Spleen (tissue), 11 donors: ENCODE results near the gene CEP95. TPM values are rescaled to one million over a fixed set of nuclear protein-coding genes. Genes with fewer than 3 reads are reported as not detected.

Experiments
- DNase-seq: peaks from one replicate; pipeline ENCODE4 v3.0.0-alpha.2; 2020
- H3K27ac ChIP-seq, 8 donors: fragments of 200-600 bp; sonication (generic) in 7 of 8; 1 replicate in 4 of 8; 2 replicates in 4 of 8; pipeline versions ENCODE4 v1.5.0 to v1.8.0; 2016 to 2021; ENCODE audit warnings: inconsistent platforms in 4 of 8, mild to moderate bottlenecking in 4 of 8, moderate library complexity in 1 of 8
- H3K27me3 ChIP-seq, 7 donors: fragments of 200-600 bp; sonication (generic) in 6 of 7; replicated peaks in 1 of 7; 1 replicate in 4 of 7; 2 replicates in 3 of 7; pipeline versions ENCODE4 v1.5.0 to v1.8.0; 2016 to 2021; ENCODE audit warnings: inconsistent platforms in 3 of 7, mild to moderate bottlenecking in 1 of 7
- H3K36me3 ChIP-seq, 6 donors: fragments of 200-600 bp; sonication (generic) in 5 of 6; 1 replicate in 4 of 6; 2 replicates in 2 of 6; pipeline versions ENCODE4 v1.5.0 to v1.8.0; 2016 to 2021; ENCODE audit warnings: inconsistent platforms in 2 of 6
- H3K4me1 ChIP-seq, 6 donors: fragments of 200-600 bp; sonication (generic) in 5 of 6; 1 replicate in 3 of 6; 2 replicates in 3 of 6; pipeline versions ENCODE4 v1.5.0 to v1.8.0; 2016 to 2021; ENCODE audit warnings: inconsistent platforms in 3 of 6
- H3K4me3 ChIP-seq, 8 donors: fragments of 200-600 bp; sonication (generic) in 7 of 8; 1 replicate in 4 of 8; 2 replicates in 4 of 8; pipeline versions ENCODE4 v1.5.0 to v1.8.0; 2016 to 2021; ENCODE audit warnings: inconsistent platforms in 4 of 8, mild to moderate bottlenecking in 4 of 8, moderate library complexity in 2 of 8
- H3K9me3 ChIP-seq, 8 donors: fragments of 200-600 bp; sonication (generic) in 7 of 8; 1 replicate in 4 of 8; 2 replicates in 4 of 8; pipeline versions ENCODE4 v1.5.0 to v1.8.0; 2016 to 2021; ENCODE audit warnings: inconsistent platforms in 4 of 8
- POLR2A ChIP-seq, 3 donors: fragments of 450-650 bp; IDR thresholded peaks; one replicate each; pipeline ENCODE4 v1.5.1; 2017; ENCODE audit warnings: antibody characterized with exemption in 3 of 3, mild to moderate bottlenecking in 1 of 3
- POLR2AphosphoS5 ChIP-seq, 3 donors: sonication (generic); formaldehyde crosslinking; IDR thresholded peaks; one replicate each; pipeline ENCODE4 v1.5.1; 2017; ENCODE audit warnings: antibody characterized with exemption in 3 of 3
- WGBS, 5 donors: extraction: QIAGEN DNeasy Blood & Tissue Kit in 3 of 5; methylation state at CpG; one replicate each; pipeline versions ENCODE4 v1.1.5 to v1.1.7; 2013 to 2018; 5-methylcytosine and 5-hydroxymethylcytosine counted together
- intact Hi-C: fragments of 100-400 bp; cut with DNase I; formaldehyde crosslinking; loops from one replicate; pipeline ENCODE4 v1.15.0; 2023; ENCODE audit warnings: low total_unique reads
- polyA plus RNA-seq, 3 donors: library from polyadenylated mRNA; stranded (reverse); fragments of 200-250 nt; gene quantifications; one replicate each; pipeline ENCODE4 v1.2.1, GENCODE V29; 2013
- total RNA-seq, 7 donors: library from RNA; depleted of rRNA in 3 of 7; stranded (reverse); fragments of >200 nt in 3 of 7; fragmentation: NEBNext Ultra II Directional in 4 of 7; extraction: Animal tissue kit (Norgen Biotek cat#: 25700) in 4 of 7; gene quantifications; one replicate each; pipeline versions ENCODE4 v1.1.0 to v1.2.1, GENCODE V29; 2016 to 2021
- TF ChIP-seq, protein P1 (sequence below), 11 experiments: fragments of 200-600 bp in 7 of 11; fragments of 450-650 bp in 4 of 11; sonication (generic) in 4 of 11; IDR thresholded peaks in 8 of 11; conservative IDR thresholded peaks in 3 of 11; 1 replicate in 7 of 11; 2 replicates in 4 of 11; pipeline versions ENCODE4 v1.4.0 to v1.8.0; 2016 to 2021; ENCODE audit warnings: antibody characterized with exemption in 11 of 11, inconsistent platforms in 4 of 11, mild to moderate bottlenecking in 1 of 11
- donor health status: healthy with polysubstance abuse.
- donor health status: DM: no; HTN: no; CAD: no; lungs with moderate emphysema.
- donor health status: DM: no; HTN: no; CAD: no.
- donor health status: Bipolar disorder and iron deficiency.
- donor health status: healthy.
- donor health status: DM: no; HTN: no; CAD: no.
- donor health status: DM: yes; HTN: yes; CAD: no.

CEP95 gene
- total and polyA plus RNA-seq, 10 donors: 33.5 to 83.9 (median 53.5) TPM

- DNase-seq: no peak
- H3K36me3 ChIP-seq: peaks cover 4 to 100% (median 98%) of the 10 kb centered on the region in 6 donors
- no peaks in the 10 kb centered on the region for H3K9me3 ChIP-seq
- peaks cover 0 to 8% (median 2%) of the 10 kb centered on the region in 6 donors for H3K4me1 ChIP-seq
- no peaks in the 10 kb centered on the region for H3K27me3 ChIP-seq
- TF ChIP-seq, protein P1, sequence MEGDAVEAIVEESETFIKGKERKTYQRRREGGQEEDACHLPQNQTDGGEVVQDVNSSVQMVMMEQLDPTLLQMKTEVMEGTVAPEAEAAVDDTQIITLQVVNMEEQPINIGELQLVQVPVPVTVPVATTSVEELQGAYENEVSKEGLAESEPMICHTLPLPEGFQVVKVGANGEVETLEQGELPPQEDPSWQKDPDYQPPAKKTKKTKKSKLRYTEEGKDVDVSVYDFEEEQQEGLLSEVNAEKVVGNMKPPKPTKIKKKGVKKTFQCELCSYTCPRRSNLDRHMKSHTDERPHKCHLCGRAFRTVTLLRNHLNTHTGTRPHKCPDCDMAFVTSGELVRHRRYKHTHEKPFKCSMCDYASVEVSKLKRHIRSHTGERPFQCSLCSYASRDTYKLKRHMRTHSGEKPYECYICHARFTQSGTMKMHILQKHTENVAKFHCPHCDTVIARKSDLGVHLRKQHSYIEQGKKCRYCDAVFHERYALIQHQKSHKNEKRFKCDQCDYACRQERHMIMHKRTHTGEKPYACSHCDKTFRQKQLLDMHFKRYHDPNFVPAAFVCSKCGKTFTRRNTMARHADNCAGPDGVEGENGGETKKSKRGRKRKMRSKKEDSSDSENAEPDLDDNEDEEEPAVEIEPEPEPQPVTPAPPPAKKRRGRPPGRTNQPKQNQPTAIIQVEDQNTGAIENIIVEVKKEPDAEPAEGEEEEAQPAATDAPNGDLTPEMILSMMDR (IDR thresholded peaks at IDR 0.05 in 8 of 11, conservative IDR thresholded peaks at IDR 0.05 in 3 of 11): no peak
- no peak for TF ChIP-seq POLR2A (IDR thresholded peaks at IDR 0.05)
- TF ChIP-seq POLR2AphosphoS5 (IDR thresholded peaks at IDR 0.05): no peak
- H3K4me3 ChIP-seq: no peak overlapping the region
- intact Hi-C loops: no loop called here
- H3K27ac ChIP-seq: peak overlapping the region in 5 of 8 donors; percentile 9 to 30 (median 14)
- 74 to 90% (median 80%) methylated on average over 2 of the region's 2 CpGs for WGBS, 5 donors
Measured at GRCh38 chr17:64533784-64534183, 27.0 kb downstream of the CEP95 start.

DNA sequence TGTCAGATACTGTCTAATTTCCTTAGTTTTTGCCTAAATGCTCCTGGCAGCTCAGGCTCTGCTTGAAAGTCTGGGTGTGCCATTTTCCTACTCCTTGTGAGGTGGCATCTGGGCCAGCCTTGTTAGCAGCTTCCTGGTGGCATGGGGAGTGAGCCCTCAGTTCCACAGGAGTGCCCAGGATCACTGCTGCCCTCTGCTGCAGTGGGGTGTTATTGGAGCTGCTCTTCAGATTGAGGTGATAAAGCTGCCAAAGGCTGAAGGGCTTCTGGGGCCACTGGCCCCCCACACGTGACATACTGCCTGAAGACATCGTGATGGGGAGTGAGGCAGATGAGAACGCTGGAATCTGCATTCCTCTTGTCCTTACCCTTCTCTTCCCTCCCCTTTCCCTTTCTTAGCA lies 27.4 kb downstream of the CEP95 start:
- no peaks in the 10 kb centered on the region for H3K9me3 ChIP-seq
- H3K36me3 ChIP-seq: peaks cover 1 to 100% (median 98%) of the 10 kb centered on the region in 6 donors
- no peak overlapping the region for H3K4me3 ChIP-seq
- H3K4me1 ChIP-seq: peaks cover 0 to 8% (median 2%) of the 10 kb centered on the region in 6 donors
- peak overlapping the region in 6 of 8 donors; percentile 9 to 30 (median 17) for H3K27ac ChIP-seq
- intact Hi-C loops: no loop called here
- no peak for DNase-seq
- TF ChIP-seq, protein P1 (IDR thresholded peaks at IDR 0.05 in 8 of 11, conservative IDR thresholded peaks at IDR 0.05 in 3 of 11): no peak
- TF ChIP-seq POLR2AphosphoS5 (IDR thresholded peaks at IDR 0.05) (no peak), POLR2A (IDR thresholded peaks at IDR 0.05) (no peak)
- WGBS, 5 donors: 82 to 90% (median 85%) methylated on average over 3 of the region's 3 CpGs
- no peaks in the 10 kb centered on the region for H3K27me3 ChIP-seq

DNA sequence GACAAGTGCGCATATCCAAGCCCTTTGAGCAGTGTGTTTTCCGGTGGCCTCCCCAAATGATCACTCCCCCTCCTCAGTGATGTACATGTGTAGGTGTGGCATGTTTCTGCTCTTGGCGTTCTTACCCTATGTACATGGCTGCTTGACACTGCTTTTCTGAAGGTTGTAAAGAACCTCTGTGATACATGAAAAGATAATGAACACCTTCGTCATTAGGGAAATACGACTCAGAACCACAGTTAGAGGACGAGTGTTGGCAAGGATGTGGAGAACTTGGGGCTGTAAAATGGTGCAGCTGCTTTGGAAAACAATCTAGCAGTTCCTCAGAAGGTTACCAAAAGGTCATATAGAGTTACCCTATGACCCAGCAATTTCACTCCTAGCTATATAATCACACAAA lies 28.6 kb downstream of the CEP95 start:
- peaks cover 0 to 100% (median 89%) of the 10 kb centered on the region in 6 donors for H3K36me3 ChIP-seq
- no peak overlapping the region for H3K4me3 ChIP-seq
- no peaks in the 10 kb centered on the region for H3K9me3 ChIP-seq
- no peak for DNase-seq
- 76 to 81% (median 78%) methylated on average over 6 of the region's 6 CpGs for WGBS, 5 donors
- H3K27ac ChIP-seq: peak overlapping the region in 3 of 8 donors; percentile 3 to 14 (median 13)
- peaks cover 0 to 8% (median 2%) of the 10 kb centered on the region in 6 donors for H3K4me1 ChIP-seq
- TF ChIP-seq POLR2AphosphoS5 (IDR thresholded peaks at IDR 0.05) (peak in 1 of 3 donors; percentile 15), POLR2A (IDR thresholded peaks at IDR 0.05) (no peak)
- intact Hi-C loops: no loop called here
- H3K27me3 ChIP-seq: no peaks in the 10 kb centered on the region

DNA sequence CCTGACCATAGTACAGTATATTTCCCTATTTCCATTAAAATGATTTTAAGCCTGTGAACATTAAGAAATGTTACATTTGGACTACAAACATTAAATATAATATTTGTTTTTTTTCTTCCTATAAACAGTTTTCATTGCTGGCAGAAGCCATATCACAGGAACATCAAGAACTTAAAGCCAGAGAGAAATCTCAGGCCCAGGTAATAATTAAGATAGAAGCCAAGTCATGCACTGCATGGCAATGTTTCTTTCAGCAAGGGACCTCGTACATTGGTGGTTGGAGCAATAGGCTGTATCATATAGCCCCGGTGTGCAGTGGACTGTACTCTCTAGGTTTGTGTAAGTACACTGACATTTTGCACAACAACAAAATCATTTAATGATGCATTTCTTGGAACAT lies 30.1 kb downstream of the CEP95 start:
- Histone ChIP-seq H3K4me1 (peaks cover 0 to 8% (median 2%) of the 10 kb centered on the region in 6 donors), H3K4me3 (no peak overlapping the region), H3K36me3 (peaks cover 0 to 100% (median 76%) of the 10 kb centered on the region in 6 donors), H3K27ac (peak overlapping the region in 2 of 8 donors; percentile 0 to 1), H3K27me3 (no peaks in the 10 kb centered on the region), H3K9me3 (no peaks in the 10 kb centered on the region)
- intact Hi-C loops: no loop called here
- no peak for DNase-seq
- 69 to 93% (median 88%) methylated on average over 2 of the region's 2 CpGs for WGBS, 5 donors
- TF ChIP-seq POLR2AphosphoS5 (IDR thresholded peaks at IDR 0.05) (no peak), POLR2A (IDR thresholded peaks at IDR 0.05) (no peak)
- TF ChIP-seq, protein P1 (IDR thresholded peaks at IDR 0.05 in 8 of 11, conservative IDR thresholded peaks at IDR 0.05 in 3 of 11): no peak
